ENCODE data around the gene PSMD5. TPM values are rescaled to one million over a fixed set of nuclear protein-coding genes. Genes with fewer than 3 reads are reported as not detected.

Gene PSMD5
- total RNA-seq, 2 experiments from 2014 or later = 52.3 to 55.3 TPM

GRCh38 chr9:120890320-120891244 is 47.9 kb upstream of the PSMD5 start:
- TF ChIP-seq CTCF (IDR thresholded peaks at IDR 0.05) = no peak
- ChIA-PET POLR2A (interaction anchor here (0.7 to 67.1 kb wide), 7 partner anchors 4 to 97 kb away, joined by 3 to 2439 read pairs (median 5); partner anchors contain the start of genes FBXW2, PHF19, PSMD5 and TRAF1), CTCF (interaction anchor here (0.7 to 4.2 kb wide), 8 partner anchors 11 to 135 kb away, joined by 3 to 30 read pairs (median 4); partner anchors contain the start of genes PHF19 and TRAF1)
- peak; percentile 2 for ATAC-seq
- peak overlapping the region; percentile 98 for H3K27ac Mint-ChIP-seq
- intact Hi-C loops (cut with micrococcal nuclease) = loop anchor here (5.0 to 10.0 kb wide), 2 partner anchors 37 to 46 kb away; partner anchors contain the start of genes PSMD5 and TRAF1
- peak overlapping the region; percentile 79 for H3K4me3 Mint-ChIP-seq
- H3K9me3 Mint-ChIP-seq = peaks cover 3% of the 10 kb centered on the region
- peaks cover 43% of the 10 kb centered on the region for H3K36me3 Mint-ChIP-seq (ENCODE audit: low read depth)
- no peaks in the 10 kb centered on the region for H3K27me3 Mint-ChIP-seq
- peaks cover 78% of the 10 kb centered on the region for H3K4me1 Mint-ChIP-seq (ENCODE audit: low read depth)
- no peak for DNase-seq

GRCh38 chr9:120889606-120890271 is 47.0 kb upstream of the PSMD5 start:
- peaks cover 71% of the 10 kb centered on the region for H3K4me1 Mint-ChIP-seq (ENCODE audit: low read depth)
- no peak for DNase-seq
- CTCF ChIA-PET = interaction anchor here (1.0 to 4.2 kb wide), 5 partner anchors 11 to 42 kb away, joined by 3 to 30 read pairs (median 3); partner anchors contain the start of genes PHF19 and TRAF1
- H3K9me3 Mint-ChIP-seq = peaks cover 3% of the 10 kb centered on the region
- no peak for TF ChIP-seq CTCF (IDR thresholded peaks at IDR 0.05)
- peaks cover 40% of the 10 kb centered on the region for H3K36me3 Mint-ChIP-seq (ENCODE audit: low read depth)
- POLR2A ChIA-PET = interaction anchor here (0.7 to 67.1 kb wide), 7 partner anchors 5 to 96 kb away, joined by 3 to 2439 read pairs (median 4); partner anchors contain the start of genes FBXW2, PHF19, PSMD5 and TRAF1
- no peak for ATAC-seq
- H3K27me3 Mint-ChIP-seq = no peaks in the 10 kb centered on the region
- H3K27ac Mint-ChIP-seq = peak overlapping the region; percentile 98
- peak overlapping the region; percentile 79 for H3K4me3 Mint-ChIP-seq
- intact Hi-C loops (cut with micrococcal nuclease) = loop anchor here (5.0 to 10.0 kb wide), 2 partner anchors 38 to 45 kb away; partner anchors contain the start of genes PSMD5 and TRAF1

GRCh38 chr9:120888626-120889025 is 45.9 kb upstream of the PSMD5 start:
- Mint-ChIP-seq H3K27me3 (no peaks in the 10 kb centered on the region), H3K4me3 (no peak overlapping the region), H3K4me1 (ENCODE audit: low read depth) (peaks cover 66% of the 10 kb centered on the region), H3K27ac (peak overlapping the region; percentile 98), H3K36me3 (ENCODE audit: low read depth) (peaks cover 37% of the 10 kb centered on the region), H3K9me3 (peaks cover 3% of the 10 kb centered on the region)
- intact Hi-C loops (cut with micrococcal nuclease) = no loop called here
- no peak for ATAC-seq
- TF ChIP-seq CTCF (IDR thresholded peaks at IDR 0.05) = no peak
- CTCF ChIA-PET = interaction anchor here (2.6 to 4.2 kb wide), 2 partner anchors 10 to 38 kb away, joined by 9 to 30 read pairs; partner anchors contain the start of genes PHF19 and TRAF1
- POLR2A ChIA-PET = interaction anchor here (1.1 to 67.1 kb wide), 3 partner anchors 6 to 44 kb away, joined by 3 to 2439 read pairs (median 2439); partner anchors contain the start of genes PHF19 and TRAF1
- no peak for DNase-seq

- ChIA-PET CTCF (interaction anchor here (0.5 to 1.7 kb wide), 3 partner anchors 34 to 93 kb away, joined by 3 to 5 read pairs (median 3); no protein-coding TSS in a partner anchor), POLR2A (interaction anchor here (60.2 to 67.1 kb wide), 2 partner anchors 8 to 26 kb away, joined by 2439 read pairs; partner anchors contain the start of genes PHF19 and TRAF1)
- Mint-ChIP-seq H3K27me3 (no peaks in the 10 kb centered on the region), H3K9me3 (no peaks in the 10 kb centered on the region), H3K4me1 (ENCODE audit: low read depth) (peaks cover 64% of the 10 kb centered on the region), H3K27ac (peak overlapping the region; percentile 16), H3K4me3 (no peak overlapping the region), H3K36me3 (ENCODE audit: low read depth) (peaks cover 27% of the 10 kb centered on the region)
- DNase-seq (no peak), ATAC-seq (no peak)
- TF ChIP-seq CTCF (IDR thresholded peaks at IDR 0.05) = no peak
- intact Hi-C loops (cut with micrococcal nuclease) = no loop called here
Observed at GRCh38 chr9:120886490-120886967, 43.8 kb upstream of the PSMD5 start.

Data from activated CD8-positive, alpha-beta T cell treated with anti-CD3 and anti-CD28 coated beads for 36 hours (primary cell).